Epithelial cell of esophagus (primary cell): ENCODE measurements around the gene JOSD1.
"Not testable (repeated sequence)": the region's sequence is repeated elsewhere in the genome, so short reads cannot be mapped to it uniquely, and the experiment has no call there.

Source experiments
- DNase-seq: peaks from one replicate; pipeline ENCODE4 v3.0.0; 2010; ENCODE audit warnings: low read depth
- H3K4me3 ChIP-seq: 2 replicates; pipeline ENCODE4 v1.5.1; 2011; ENCODE audit warnings: mild to moderate bottlenecking, low read length, control low read depth
- CTCF ChIP-seq: IDR thresholded peaks from 2 replicates; pipeline ENCODE4 v1.5.1; 2011; ENCODE audit warnings: low read depth, mild to moderate bottlenecking, low read length, control low read depth, inconsistent platforms; ENCODE audit not compliant: insufficient read depth; ENCODE audit errors: missing control alignments

The JOSD1 gene

GRCh38 chr22:38645430-38645829 is 55.3 kb downstream of the JOSD1 start:
- no peak for TF ChIP-seq CTCF
- H3K4me3 ChIP-seq: no peak overlapping the region
- DNase-seq: peak; percentile 89

DNA sequence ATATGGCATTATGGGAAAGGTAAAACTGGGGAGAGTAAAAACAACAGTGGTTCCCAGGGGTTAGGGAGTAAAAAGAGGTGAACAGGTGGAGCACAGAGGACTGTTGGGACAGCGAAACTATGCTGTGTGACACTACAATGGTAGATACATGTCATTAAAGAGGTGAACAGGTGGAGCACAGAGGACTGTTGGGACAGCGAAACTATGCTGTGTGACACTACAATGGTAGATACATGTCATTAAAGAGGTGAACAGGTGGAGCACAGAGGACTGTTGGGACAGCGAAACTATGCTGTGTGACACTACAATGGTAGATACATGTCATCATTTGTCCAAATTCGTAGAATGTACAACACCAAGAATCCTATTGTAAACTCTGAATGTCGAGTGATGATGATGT is 56.5 kb downstream of the JOSD1 start:
- H3K4me3 ChIP-seq, DNase-seq: not testable (repeated sequence)

- H3K4me3 ChIP-seq: no peak overlapping the region
- TF ChIP-seq CTCF: no peak
Observed at GRCh38 chr22:38641476-38642040, 59.2 kb downstream of the JOSD1 start.

GRCh38 chr22:38638728-38639127 is 62.0 kb downstream of the JOSD1 start:
- TF ChIP-seq CTCF: no peak
- no peak for DNase-seq
- no peak overlapping the region for H3K4me3 ChIP-seq

More at GRCh38 chr22:38641476-38642040, 59.2 kb downstream of the JOSD1 start:
- DNase-seq: no peak

GRCh38 chr22:38638216-38638615 is 62.5 kb downstream of the JOSD1 start:
- TF ChIP-seq CTCF: no peak
- no peak overlapping the region for H3K4me3 ChIP-seq
- no peak for DNase-seq
